ENCODE data around the gene ACE. TPM values are rescaled to one million over a fixed set of nuclear protein-coding genes. Genes with fewer than 3 reads are reported as not detected.
A peak's percentile ranks its signal among the peaks of the same experiment; 100 is the strongest.

Gene ACE
- total RNA-seq, 2 experiments from 2014 or later, result 2.2 to 2.6 TPM

- H3K36me3 Mint-ChIP-seq, result no peaks in the 10 kb centered on the region
- no peak overlapping the region for H3K27ac Mint-ChIP-seq
- ChIA-PET POLR2A (interaction anchor here (0.6 to 2.0 kb wide), 3 partner anchors 31 to 123 kb away, joined by 4 to 6 read pairs (median 6); partner anchors contain the start of gene TACO1), CTCF (interaction anchor here (0.6 to 8.1 kb wide), 27 partner anchors 9 to 394 kb away, joined by 3 to 233 read pairs (median 9); partner anchors contain the start of genes CYB561 and MAP3K3)
- H3K9me3 Mint-ChIP-seq, result no peaks in the 10 kb centered on the region
- H3K4me1 Mint-ChIP-seq (ENCODE audit: low read depth), result peaks cover 15% of the 10 kb centered on the region
- peaks cover 5% of the 10 kb centered on the region for H3K27me3 Mint-ChIP-seq
- intact Hi-C loops (cut with micrococcal nuclease), result loop anchor here (2.0 kb wide), 1 partner anchor 31 kb away; the partner anchor contains the start of gene CYB561
- DNase-seq, result no peak
- H3K4me3 Mint-ChIP-seq, result peak overlapping the region; percentile 74
Measured at GRCh38 chr17:63477480-63478440, 899 bp downstream of the ACE start.

- no peak overlapping the region for H3K27ac Mint-ChIP-seq
- peaks cover 5% of the 10 kb centered on the region for H3K27me3 Mint-ChIP-seq
- POLR2A ChIA-PET, result interaction anchor here (0.6 to 2.0 kb wide), 3 partner anchors 32 to 71 kb away, joined by 3 to 6 read pairs (median 4); no protein-coding TSS in a partner anchor
- H3K4me3 Mint-ChIP-seq, result peak overlapping the region; percentile 16
- peaks cover 15% of the 10 kb centered on the region for H3K4me1 Mint-ChIP-seq (ENCODE audit: low read depth)
- intact Hi-C loops (cut with micrococcal nuclease), result loop anchor here (1.0 to 2.0 kb wide), 3 partner anchors 32 to 133 kb away; partner anchors contain the start of gene CYB561
- peak; percentile 88 for DNase-seq
- H3K36me3 Mint-ChIP-seq, result no peaks in the 10 kb centered on the region
- no peaks in the 10 kb centered on the region for H3K9me3 Mint-ChIP-seq
- CTCF ChIA-PET, result interaction anchor here (0.6 to 8.1 kb wide), 37 partner anchors 9 to 395 kb away, joined by 3 to 233 read pairs (median 5); partner anchors contain the start of genes CYB561 and MAP3K3
Measured at GRCh38 chr17:63478814-63479494, 2.1 kb downstream of the ACE start.

GRCh38 chr17:63479495-63480184, 2.8 kb downstream of the ACE start:
- no peaks in the 10 kb centered on the region for H3K36me3 Mint-ChIP-seq
- no peak overlapping the region for H3K27ac Mint-ChIP-seq
- CTCF ChIA-PET, result interaction anchor here (0.6 to 8.1 kb wide), 32 partner anchors 8 to 367 kb away, joined by 3 to 233 read pairs (median 6); partner anchors contain the start of genes CYB561 and MAP3K3
- peaks cover 15% of the 10 kb centered on the region for H3K4me1 Mint-ChIP-seq (ENCODE audit: low read depth)
- no peak overlapping the region for H3K4me3 Mint-ChIP-seq
- H3K9me3 Mint-ChIP-seq, result no peaks in the 10 kb centered on the region
- intact Hi-C loops (cut with micrococcal nuclease), result loop anchor here (1.0 to 2.0 kb wide), 3 partner anchors 33 to 133 kb away; partner anchors contain the start of gene CYB561
- DNase-seq, result no peak
- H3K27me3 Mint-ChIP-seq, result peaks cover 5% of the 10 kb centered on the region
- POLR2A ChIA-PET, result interaction anchor here (1.2 to 2.0 kb wide), 2 partner anchors 33 to 34 kb away, joined by 3 to 6 read pairs; no protein-coding TSS in a partner anchor

- intact Hi-C loops (cut with micrococcal nuclease), result no loop called here
Measured at GRCh38 chr17:63480192-63480784, 3.4 kb downstream of the ACE start.

GRCh38 chr17:63480826-63481487, 4.1 kb downstream of the ACE start:
- peaks cover 15% of the 10 kb centered on the region for H3K4me1 Mint-ChIP-seq (ENCODE audit: low read depth)
- no peak overlapping the region for H3K4me3 Mint-ChIP-seq
- intact Hi-C loops (cut with micrococcal nuclease), result no loop called here
- no peaks in the 10 kb centered on the region for H3K36me3 Mint-ChIP-seq
- no peaks in the 10 kb centered on the region for H3K9me3 Mint-ChIP-seq
- CTCF ChIA-PET, result interaction anchor here (1.0 to 8.1 kb wide), 8 partner anchors 11 to 131 kb away, joined by 3 to 233 read pairs (median 26); no protein-coding TSS in a partner anchor
- no peak overlapping the region for H3K27ac Mint-ChIP-seq
- POLR2A ChIA-PET, result no interaction called here
- no peak for DNase-seq
- peaks cover 5% of the 10 kb centered on the region for H3K27me3 Mint-ChIP-seq

More at GRCh38 chr17:63480192-63480784, 3.4 kb downstream of the ACE start:
- Mint-ChIP-seq H3K27ac (no peak overlapping the region), H3K27me3 (peaks cover 5% of the 10 kb centered on the region), H3K4me3 (no peak overlapping the region), H3K4me1 (ENCODE audit: low read depth) (peaks cover 15% of the 10 kb centered on the region), H3K9me3 (no peaks in the 10 kb centered on the region), H3K36me3 (no peaks in the 10 kb centered on the region)
- no peak for DNase-seq
- CTCF ChIA-PET, result interaction anchor here (0.7 to 8.1 kb wide), 17 partner anchors 8 to 230 kb away, joined by 3 to 233 read pairs (median 10); partner anchors contain the start of gene MAP3K3
- POLR2A ChIA-PET, result interaction anchor here (1.2 kb wide), 1 partner anchor 35 kb away, joined by 3 read pairs; no protein-coding TSS in a partner anchor

- ChIA-PET CTCF (interaction anchor here (1.0 to 8.1 kb wide), 3 partner anchors 55 to 130 kb away, joined by 3 to 233 read pairs (median 5); no protein-coding TSS in a partner anchor), POLR2A (no interaction called here)
- no peak for DNase-seq
- H3K9me3 Mint-ChIP-seq, result no peaks in the 10 kb centered on the region
- peaks cover 5% of the 10 kb centered on the region for H3K27me3 Mint-ChIP-seq
- intact Hi-C loops (cut with micrococcal nuclease), result no loop called here
- H3K4me1 Mint-ChIP-seq (ENCODE audit: low read depth), result peaks cover 15% of the 10 kb centered on the region
- no peak overlapping the region for H3K4me3 Mint-ChIP-seq
- H3K36me3 Mint-ChIP-seq, result no peaks in the 10 kb centered on the region
- no peak overlapping the region for H3K27ac Mint-ChIP-seq
Measured at GRCh38 chr17:63481488-63481870, 4.6 kb downstream of the ACE start.

- intact Hi-C loops (cut with micrococcal nuclease), result no loop called here
- POLR2A ChIA-PET, result no interaction called here
Measured at GRCh38 chr17:63482509-63482908, 5.6 kb downstream of the ACE start.

GRCh38 chr17:63483038-63483437, 6.2 kb downstream of the ACE start:
- Mint-ChIP-seq H3K36me3 (no peaks in the 10 kb centered on the region), H3K27me3 (no peaks in the 10 kb centered on the region), H3K4me3 (no peak overlapping the region), H3K9me3 (no peaks in the 10 kb centered on the region), H3K4me1 (ENCODE audit: low read depth) (peaks cover 9% of the 10 kb centered on the region), H3K27ac (no peak overlapping the region)
- POLR2A ChIA-PET, result no interaction called here
- no peak for DNase-seq
- CTCF ChIA-PET, result interaction anchor here (0.6 kb wide), 1 partner anchor 24 kb away, joined by 3 read pairs; no protein-coding TSS in a partner anchor
- intact Hi-C loops (cut with micrococcal nuclease), result no loop called here

More at GRCh38 chr17:63482509-63482908, 5.6 kb downstream of the ACE start:
- no peaks in the 10 kb centered on the region for H3K9me3 Mint-ChIP-seq
- H3K4me1 Mint-ChIP-seq (ENCODE audit: low read depth), result peaks cover 14% of the 10 kb centered on the region
- H3K4me3 Mint-ChIP-seq, result no peak overlapping the region
- CTCF ChIA-PET, result interaction anchor here (0.5 to 8.1 kb wide), 3 partner anchors 38 to 561 kb away, joined by 3 to 233 read pairs (median 3); no protein-coding TSS in a partner anchor
- no peak for DNase-seq
- H3K36me3 Mint-ChIP-seq, result no peaks in the 10 kb centered on the region
- H3K27me3 Mint-ChIP-seq, result peaks cover 4% of the 10 kb centered on the region
- H3K27ac Mint-ChIP-seq, result no peak overlapping the region

- Mint-ChIP-seq H3K9me3 (no peaks in the 10 kb centered on the region), H3K27ac (no peak overlapping the region), H3K36me3 (no peaks in the 10 kb centered on the region), H3K4me1 (ENCODE audit: low read depth) (peaks cover 4% of the 10 kb centered on the region), H3K27me3 (no peaks in the 10 kb centered on the region), H3K4me3 (no peak overlapping the region)
- ChIA-PET CTCF (interaction anchor here (0.6 kb wide), 2 partner anchors 25 to 58 kb away, joined by 3 read pairs; no protein-coding TSS in a partner anchor), POLR2A (no interaction called here)
- intact Hi-C loops (cut with micrococcal nuclease), result no loop called here
- DNase-seq, result no peak
Measured at GRCh38 chr17:63483655-63484575, 7.1 kb downstream of the ACE start.

Measured in activated CD4-positive, alpha-beta memory T cell treated with anti-CD3 and anti-CD28 coated beads for 36 hours (primary cell).